HG03378 (cell line): ENCODE data around the gene LRRC14B.
"Not testable (repeated sequence)": the region's sequence is repeated elsewhere in the genome, so short reads cannot be mapped to it uniquely, and the experiment has no call there.

ENCODE experiments used
- ATAC-seq: cut with Tn5 transposase; IDR thresholded peaks from one replicate; pipeline ENCODE4 v1.9.1; 2021; ENCODE audit warnings: mild to moderate bottlenecking, moderate library complexity; ENCODE audit not compliant: unreplicated experiment

Gene LRRC14B

DNA sequence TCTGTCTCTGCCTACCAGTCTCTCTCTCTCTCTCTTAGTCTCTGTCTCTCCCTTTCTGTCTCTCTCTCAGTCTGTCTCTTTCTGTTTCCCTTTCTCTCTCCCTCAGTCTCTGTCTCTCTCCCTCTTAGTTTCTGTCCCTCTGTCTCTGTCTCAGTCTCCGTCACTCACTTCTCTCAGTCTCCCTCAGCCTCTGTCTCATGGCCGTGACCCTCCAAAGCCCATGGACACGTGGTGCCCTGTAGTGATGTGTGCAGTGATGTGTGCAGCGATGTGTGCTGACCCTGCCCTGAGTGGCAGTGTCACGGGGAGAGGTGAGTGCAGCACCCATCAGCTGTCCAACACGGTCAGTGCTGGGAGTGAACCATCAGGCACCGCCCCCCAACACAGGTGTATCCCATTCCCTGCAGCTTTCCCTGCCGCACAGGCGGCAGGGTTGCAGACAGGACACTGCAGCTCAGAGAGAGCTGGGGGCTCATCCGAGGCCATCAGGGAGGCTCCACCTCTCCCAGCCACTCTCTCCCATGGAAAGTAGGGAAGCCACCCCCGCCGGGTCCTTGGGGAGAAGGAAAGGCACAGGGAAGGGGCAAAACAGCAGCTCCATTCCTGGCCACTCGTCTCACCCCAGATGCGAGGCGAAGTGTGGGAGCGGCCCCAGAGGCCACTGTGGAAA lies 794 bp upstream of the LRRC14B start:
- ATAC-seq: no peak

DNA sequence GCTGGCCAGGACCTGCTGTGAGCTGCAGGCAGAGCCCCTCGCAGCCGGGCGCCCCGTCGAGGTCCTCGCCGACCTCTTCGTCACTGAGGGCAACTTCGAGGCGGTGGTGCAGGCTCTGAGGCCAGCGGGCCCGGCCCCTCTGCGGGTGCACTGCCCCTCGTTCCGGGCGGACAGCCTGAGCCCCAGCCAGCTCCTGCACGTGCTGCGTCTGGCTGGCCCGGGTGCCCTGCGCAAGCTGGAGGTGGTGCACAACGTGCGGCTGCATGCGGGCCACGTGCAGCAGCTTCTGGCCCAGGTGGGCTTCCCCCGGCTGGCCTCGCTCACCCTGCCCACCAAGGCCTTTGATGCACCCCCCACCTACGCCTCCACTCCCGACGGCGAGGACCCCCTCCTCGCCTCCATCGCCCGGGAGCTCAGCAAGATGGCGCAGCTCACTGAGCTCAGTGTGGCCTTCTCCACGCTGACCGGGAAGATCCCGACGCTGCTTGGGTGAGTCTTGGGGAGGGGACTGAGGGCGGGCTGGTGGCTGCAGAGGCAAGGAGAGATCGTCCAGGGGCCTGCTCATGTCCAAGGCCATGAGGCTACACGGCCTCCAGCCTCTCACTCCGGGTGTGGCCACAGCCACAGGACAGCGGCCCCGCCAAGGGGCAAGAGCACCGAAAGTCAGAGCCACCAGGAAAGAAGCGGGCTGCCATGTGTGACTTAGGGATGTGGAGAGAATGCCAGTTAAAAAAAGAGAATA lies 825 bp downstream of the LRRC14B start:
- ATAC-seq: no peak

DNA sequence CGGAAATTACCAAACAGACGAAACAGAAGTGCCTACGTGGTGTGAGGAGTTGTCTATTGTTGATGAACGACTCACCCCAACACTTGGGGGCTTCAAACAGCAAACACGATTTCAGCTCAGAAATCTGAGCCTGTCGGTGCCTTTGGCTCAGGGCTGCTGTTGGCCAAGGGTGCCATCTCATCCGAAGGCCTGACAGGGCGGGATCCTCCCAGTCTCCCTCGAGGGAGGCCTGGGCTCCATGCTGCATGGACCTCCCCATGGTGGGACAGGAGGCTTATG lies 1.3 kb downstream of the LRRC14B start:
- no peak for ATAC-seq

DNA sequence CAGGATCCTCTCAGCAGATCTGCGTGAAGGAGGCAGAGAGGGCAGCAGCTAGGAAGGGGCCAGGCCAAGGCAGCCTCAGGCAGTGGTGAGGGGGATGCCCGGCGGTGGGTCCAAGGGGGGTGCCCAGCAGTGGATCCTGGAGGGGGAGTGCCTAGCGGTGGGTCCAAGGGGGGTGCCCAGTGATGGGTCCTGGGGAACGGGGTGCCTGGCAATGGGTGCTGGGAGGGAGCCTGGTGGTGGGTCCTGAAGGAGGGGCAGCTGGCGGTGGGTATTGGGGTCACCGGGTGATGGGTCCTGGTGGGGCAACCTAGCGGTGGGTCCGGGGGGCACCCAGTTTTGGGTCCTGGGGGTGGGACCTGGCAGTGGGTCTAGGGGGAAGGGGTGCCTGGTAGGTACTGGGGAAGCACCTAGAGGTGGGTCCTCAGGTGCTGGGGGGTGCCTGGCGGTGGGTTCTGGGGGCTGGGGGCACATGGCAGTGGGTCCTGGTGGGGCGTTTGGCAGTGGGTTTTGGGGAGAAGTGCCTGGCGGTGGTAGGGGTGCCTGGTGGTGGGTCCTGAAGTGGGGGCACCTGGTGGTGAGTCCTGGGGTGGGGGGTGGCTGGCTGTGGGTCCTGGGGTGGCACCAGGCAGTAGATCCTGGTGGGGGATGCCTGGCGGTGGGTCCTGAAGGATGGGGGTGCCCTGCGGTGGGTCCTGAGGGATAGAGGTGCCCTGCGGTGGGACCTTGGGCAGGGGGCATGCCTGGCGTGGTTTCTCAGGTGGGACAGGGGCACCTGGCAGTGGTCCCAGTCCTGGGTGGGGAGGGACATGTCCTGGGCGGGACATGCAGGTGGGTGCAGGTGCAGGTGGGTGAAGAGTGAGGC lies 1.9 kb downstream of the LRRC14B start:
- no peak for ATAC-seq

DNA sequence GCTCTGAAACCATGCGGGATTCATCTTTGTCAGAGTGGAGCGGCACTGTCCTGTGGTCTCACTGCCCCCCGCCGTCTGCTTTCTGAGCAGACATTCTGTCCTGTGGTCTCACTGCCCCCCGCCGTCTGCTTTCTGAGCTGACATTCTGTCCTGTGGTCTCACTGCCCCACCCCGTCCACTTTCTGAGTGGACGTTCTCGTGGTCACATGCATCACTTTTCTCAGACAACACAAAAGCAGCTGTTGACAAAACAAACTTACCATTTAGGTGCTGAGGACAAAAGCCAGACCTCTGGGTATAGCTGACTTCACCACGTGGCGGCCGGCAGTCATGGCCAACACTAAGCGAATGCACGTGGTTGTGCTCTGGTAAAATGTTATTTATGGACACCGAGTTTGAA lies 2.8 kb downstream of the LRRC14B start:
- ATAC-seq: no peak

DNA sequence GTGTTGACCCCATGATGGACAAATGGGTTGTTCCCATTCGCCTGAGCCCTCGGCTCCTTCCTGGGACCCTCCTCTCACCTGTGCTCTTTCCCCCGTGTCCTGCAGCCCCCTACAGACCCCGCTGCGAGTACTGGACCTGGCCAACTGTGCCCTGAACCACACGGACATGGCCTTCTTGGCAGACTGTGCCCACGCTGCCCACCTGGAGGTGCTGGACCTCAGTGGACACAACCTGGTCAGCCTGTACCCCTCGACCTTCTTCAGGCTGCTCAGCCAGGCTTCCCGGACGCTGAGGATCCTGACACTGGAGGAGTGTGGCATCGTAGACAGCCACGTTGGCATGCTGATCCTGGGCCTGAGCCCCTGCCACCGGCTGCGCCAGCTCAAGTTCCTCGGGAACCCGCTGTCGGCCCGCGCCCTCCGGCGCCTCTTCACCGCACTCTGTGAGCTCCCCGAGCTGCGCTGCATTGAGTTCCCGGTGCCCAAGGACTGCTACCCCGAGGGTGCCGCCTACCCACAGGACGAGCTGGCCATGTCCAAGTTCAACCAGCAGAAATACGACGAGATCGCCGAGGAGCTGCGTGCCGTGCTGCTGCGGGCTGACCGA lies 3.4 kb downstream of the LRRC14B start:
- ATAC-seq: no peak

DNA sequence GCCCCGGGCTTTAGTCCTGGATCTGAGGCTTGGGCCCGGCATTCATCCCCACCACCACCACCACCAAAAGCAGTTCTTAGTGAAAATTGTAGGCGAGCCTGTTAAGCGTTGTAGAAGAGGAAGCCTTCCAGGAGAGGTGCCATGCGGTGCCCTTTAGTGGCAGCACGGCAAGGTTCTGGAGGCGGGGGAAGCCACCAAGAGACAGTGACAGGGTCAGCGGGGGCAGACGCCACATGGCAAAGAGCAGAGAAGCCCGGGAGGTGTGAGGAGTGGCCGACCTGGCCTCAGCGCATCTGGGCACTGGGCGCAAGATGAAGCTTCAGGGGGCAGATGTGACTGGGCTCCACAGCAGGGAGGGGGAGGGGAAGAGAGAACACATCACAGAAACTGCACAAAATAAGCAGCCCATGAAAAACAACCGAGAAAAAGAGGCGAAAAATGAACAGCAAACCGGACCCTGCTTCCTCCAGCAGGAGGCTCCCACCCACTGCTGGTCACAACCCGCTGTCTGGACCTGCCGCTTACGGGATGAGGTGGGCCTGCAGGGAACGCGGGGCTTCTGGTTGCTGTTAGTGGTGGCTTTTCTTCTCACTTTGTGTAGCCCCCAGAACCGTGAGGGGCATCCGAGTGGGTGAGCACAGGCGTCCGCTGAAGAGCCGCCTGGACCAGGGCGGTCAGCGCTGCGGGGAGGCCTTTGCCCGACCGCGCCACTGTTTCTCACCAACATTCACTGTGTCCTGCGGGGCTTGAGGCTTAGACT lies 4.3 kb downstream of the LRRC14B start:
- no peak for ATAC-seq

DNA sequence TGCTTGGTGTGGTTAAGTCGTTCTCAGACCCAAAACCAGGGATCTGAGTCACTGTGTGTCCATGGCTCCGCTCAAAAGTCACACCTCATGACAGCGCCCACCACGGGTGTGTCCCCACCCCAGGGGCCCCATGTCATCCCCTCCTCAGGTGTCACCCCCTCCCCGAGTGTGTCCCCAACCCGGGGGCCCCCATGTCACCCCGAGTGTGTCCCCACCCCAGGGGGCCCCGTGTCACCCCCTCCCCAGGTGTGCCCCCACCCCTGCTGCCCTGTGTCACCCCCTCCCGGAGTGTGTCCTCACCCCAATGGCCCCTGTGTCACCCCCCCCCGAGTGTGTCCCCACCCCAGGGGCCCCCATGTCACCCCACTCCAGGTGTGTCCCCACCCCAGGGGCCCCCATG lies 5.1 kb downstream of the LRRC14B start:
- ATAC-seq: no peak

DNA sequence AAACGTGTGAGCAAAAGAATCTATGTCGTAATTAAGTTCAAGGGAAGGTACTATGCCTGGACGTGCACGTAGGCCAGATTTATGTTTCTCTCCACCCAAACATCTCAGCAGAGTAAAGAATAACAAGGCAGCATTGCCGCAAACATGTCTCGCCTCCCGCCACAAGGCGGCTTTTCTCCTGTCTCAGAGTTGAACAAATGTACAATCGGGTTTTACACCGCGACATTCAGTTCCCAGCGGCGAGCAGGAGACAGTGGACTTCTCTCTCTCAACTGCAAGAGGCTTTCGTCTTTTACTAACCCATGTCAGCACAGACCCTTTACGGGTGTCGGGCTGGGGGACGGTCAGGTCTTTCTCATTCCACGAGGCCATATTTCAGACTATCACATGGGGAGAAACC lies 5.7 kb downstream of the LRRC14B start:
- ATAC-seq: not testable (repeated sequence)

DNA sequence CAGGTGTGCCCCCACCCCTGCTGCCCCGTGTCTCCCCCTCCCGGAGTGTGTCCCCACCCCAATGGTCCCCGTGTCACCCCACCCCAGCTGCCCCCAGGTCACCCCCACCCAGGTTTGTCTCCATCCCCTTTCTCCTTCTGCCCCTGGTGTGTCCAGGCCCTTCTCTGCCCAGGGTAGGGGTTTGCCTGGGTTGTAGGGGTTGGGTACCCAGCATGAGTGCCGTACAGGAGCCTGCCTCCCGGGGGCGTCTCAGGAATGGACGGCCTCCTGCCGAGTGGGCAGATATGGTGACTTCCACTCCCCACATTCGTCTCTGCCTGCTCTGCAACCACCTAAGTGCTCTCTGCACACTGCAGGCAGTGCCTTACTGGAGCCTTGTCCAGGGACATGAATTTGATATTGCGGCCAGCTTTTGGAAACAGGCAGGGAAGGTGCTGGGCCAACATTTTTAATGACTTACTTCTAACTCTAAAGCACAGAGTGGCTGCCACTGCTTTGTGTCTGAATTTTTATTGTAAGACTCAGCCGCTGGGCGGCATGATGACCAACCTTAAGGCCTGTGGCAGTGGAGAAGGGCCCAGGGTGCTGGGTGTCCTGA lies 6.7 kb downstream of the LRRC14B start:
- no peak for ATAC-seq

DNA sequence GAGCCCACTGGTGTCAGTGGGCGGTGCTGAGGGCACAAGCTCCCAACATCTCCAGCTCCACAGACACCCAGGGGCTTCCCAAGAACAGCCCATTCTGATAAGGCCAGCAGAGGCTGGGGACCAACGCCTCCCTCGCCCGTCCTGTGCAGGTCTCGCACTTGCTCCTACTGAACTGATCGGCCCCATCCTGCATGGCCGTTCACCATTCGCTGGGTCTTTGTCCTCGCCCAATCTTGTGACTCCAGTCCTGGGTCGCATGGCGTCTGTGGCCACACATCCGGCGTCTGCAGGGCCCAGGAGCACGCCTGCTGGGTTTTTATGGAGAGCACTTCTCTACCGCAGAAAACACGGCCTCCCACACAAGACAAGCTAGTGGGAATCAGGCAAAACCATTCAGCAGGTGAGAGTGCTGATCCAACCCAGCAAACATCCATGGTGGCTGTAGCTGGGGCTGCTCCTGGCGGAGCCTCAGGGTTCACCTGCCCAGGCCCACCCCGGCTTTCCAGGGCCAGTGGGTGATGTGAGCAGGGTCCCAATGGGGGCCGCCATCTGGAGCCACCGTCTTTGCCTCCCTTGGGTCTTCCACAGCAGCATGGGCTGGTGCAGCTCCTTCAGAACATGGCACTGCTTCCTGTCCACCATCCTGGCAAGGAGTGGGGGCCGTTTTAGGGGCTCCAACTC lies 7.4 kb downstream of the LRRC14B start:
- ATAC-seq: no peak

DNA sequence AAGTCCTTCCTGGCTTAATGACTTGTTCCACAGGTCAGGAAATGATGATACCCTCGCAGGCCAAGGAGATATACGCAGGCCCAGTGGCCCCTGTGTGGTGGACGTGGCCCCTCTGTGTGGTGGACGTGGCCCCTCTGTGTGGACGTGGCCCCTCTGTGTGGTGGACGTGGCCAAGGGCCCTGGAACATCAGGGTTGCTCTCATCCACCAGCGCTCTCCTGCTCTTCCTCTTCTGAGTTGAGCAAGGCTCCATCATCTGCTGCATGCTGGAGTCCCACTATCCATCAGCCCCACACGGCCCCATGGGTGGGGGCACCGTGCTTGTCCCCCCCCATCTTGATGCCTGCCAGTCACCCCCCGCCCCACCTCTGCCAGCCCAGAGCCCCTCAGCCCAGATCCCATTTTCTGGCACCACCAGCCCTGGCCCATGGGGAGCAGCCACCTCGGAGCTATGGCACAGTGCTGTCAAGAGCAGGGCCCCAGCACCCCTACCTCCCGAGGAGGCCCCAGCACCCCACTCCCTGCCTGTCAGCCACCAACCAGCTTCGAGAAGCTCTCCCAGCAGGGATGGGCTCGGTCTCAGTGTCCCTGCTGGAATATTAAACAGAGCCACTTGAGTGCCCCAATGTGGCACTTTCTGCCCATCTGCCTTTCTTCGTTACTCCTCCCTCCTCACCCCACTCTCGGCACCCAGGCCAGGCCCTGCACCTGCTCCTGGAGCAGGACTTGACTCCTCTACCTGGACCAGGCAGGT lies 8.1 kb downstream of the LRRC14B start:
- no peak for ATAC-seq

DNA sequence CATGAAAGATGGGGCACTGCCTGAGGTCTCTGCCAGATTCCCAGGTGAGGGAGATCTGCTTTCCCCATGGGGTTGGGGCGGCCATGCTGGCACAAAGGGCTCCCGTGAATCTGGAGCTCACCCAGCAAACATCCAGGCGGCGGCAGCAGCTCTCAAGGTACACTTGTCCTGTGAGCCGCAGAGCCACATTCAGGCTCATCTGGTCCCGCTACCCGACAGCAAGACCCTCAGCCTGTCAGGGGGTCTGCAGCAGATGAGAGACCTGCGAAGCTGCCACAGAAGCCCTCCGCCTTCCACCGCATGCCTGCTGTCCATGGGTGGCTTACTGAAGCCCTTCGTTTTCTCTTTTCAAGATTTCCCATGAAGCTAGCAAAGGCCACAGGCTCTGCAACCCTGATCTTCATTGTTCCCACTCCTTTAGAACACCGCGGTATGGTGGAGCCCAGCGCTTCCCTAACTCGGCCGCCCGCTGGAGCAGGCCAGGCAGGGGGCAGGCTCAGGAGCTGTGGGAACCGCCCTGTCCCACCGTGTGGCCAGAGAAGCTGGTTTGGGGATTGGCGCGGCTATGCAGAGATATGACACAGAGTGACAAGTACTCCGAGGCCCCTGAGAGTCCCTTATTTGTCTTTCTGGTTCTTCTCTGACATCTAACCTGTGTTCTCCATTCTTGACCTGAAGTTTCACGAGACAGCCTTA lies 8.8 kb downstream of the LRRC14B start:
- no peak for ATAC-seq

DNA sequence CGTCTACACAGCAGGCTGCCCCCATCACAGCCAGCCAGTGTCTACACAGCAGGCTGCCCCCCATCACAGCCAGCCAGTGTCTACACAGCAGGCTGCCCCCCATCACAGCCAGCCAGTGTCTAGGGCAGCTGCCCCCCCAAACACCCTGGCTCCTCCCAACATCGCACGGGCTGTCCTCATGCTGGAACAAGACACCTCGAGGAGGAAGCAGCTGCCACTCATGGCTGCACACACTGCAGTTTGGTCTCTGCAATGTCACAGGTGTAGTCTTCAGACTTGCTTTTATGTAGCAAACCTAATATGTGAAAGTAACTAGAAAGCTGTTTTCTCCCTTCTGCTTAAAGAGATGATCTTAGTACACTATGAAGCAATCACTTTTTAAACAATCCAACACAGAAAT lies 9.7 kb downstream of the LRRC14B start:
- no peak for ATAC-seq

DNA sequence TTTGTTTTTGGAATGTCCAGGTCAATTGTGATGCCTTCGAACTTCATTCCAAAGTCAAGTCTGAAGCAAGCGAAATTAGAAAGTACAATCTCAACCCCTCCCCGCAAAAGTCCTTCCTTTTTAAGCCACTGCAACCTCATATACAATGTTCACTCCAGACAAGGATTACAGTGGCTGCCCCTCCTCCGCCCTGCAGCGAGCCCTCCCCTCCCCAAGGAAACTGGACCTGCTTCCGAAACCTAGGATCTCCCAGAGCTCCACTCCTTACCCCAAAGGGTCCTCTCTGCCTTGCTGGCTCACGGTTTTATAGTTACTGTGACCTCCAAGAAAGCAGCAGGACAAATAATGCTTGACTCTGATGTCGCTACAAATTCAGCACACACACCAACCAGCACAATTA lies 10.4 kb downstream of the LRRC14B start:
- ATAC-seq: no peak

DNA sequence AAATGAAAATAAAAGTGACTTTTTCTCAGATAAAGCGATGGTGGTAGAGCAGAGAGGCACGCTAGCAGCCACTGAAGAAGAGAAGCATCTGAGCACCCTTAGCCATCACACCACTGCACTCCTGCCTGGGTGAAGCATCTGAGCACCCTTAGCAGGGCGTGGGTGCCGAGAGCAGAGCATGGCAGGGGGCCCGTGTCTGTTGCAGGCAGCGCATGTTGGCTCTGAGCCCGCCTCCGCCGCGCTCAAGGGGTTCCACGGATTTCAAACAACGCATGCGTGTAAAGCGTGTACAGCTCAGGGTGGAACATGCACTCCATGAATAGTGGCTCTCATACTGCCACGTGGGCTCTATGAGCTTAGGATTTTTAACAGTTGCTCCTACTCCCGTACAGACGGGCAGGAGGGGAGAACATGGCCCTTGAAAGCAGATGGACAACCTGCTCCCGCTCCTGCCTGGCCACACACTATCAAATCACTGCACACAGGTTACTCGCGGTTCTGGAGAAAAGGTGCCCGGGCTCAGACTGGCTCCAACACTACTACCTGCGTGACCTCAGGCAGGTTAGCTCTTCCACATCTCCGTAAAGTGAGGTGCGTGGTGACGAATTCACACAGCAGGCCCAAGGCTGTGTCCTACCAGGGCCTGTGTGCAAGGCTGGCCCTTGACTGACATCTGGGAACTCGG lies 12.1 kb downstream of the LRRC14B start:
- no peak for ATAC-seq

DNA sequence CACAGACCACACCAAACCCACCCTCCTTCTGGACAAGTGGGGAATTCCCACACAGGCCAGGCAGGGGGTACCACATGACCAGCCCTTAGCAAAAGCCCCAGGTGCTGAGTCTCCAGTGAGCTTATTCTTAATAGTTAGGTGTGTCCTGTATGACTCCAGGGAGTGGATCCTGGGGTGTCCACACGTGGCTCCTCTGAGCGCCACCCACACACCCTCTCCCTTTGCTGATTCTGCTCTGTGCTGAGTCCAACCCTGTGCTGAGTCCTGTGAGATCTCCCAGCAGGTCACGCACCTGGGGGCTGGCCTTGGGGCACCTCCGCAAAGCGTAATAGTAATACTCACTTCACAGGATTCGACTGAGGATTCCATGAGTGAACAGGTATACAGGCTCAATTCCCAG lies 12.7 kb downstream of the LRRC14B start:
- no peak for ATAC-seq

DNA sequence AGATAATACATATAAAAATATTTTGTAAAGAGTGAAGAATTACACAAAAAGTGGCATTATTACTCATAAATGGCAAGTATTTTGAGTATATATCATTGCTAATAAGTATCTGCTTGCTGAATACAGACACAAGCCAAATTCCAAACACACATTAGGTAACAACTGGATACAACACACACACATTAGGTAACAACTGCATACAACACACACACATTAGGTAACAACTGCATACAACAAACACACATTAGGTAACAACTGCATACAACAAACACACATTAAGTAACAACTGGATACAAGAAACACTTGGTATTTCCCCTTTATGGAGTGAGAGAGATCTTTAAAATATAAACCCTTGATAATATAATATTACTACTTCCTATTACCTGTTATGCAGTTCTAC lies 13.2 kb downstream of the LRRC14B start:
- no peak for ATAC-seq
